K562 (cell line): ENCODE data around the gene VPS11. TPM values are rescaled to one million over a fixed set of nuclear protein-coding genes. Genes with fewer than 3 reads are reported as not detected.

Experiments
- ATAC-seq: fragments of 200-7000 bp; cut with Tn5 transposase; 3 replicates; pipeline ENCODE4 v1.9.1; 2020; ENCODE audit warnings: moderate library complexity
- BruUV-seq: library from RNA; stranded (reverse); fragments of 400-500 nt; replicated peaks from 2 replicates; lab custom pipeline; 2021; lab: Mats Ljungman, UMichigan
- CTCF ChIA-PET: fragments of 300-600 bp; formaldehyde crosslinking; extraction: SDS; loops from one replicate; lab custom pipeline; 2021; ENCODE audit warnings: low intra/inter-chr PET ratio; lab: Yijun Ruan, JAX
- POLR2A ChIA-PET: fragments of 300-600, 350-650 bp; sonication (Branson Sonifier 250); formaldehyde crosslinking; extraction: SDS; loops from one replicate; lab custom pipeline; 2021; ENCODE audit warnings: antibody characterized with exemption, inconsistent platforms; lab: Yijun Ruan, JAX
- DNase-seq, 4 experiments: peaks; one replicate each; pipeline versions ENCODE4 v3.0.0 to v3.0.0-alpha.2; 2011 to 2018; ENCODE audit warnings: low spot score in 3 of 4, mixed read lengths in 3 of 4; ENCODE audit errors: extremely low read depth in 1 of 4
- FAIRE-seq: peaks from 2 replicates; lab custom pipeline; 2011; peaks lifted over from hg19 to GRCh38; lab: Jason Lieb, UNC
- H2AFZ ChIP-seq: 2 replicates; pipeline ENCODE4 v1.6.0; 2011; ENCODE audit warnings: low read depth, low read length, control low read depth, inconsistent platforms
- H3K27ac ChIP-seq: fragments of 200-600 bp; 3 replicates; pipeline ENCODE4 v1.8.0; 2011; ENCODE audit warnings: low read depth, mild to moderate bottlenecking, control low read depth, inconsistent platforms, low read length, moderate library complexity, mixed read lengths; ENCODE audit errors: extremely low read depth
- H3K27me3 ChIP-seq, 2 experiments: fragments of 300-600 bp in 1 of 2; 2 replicates in 1 of 2; 3 replicates in 1 of 2; pipeline versions ENCODE4 v1.6.0 to v1.8.0; 2011; ENCODE audit warnings: inconsistent platforms in 2 of 2, low read length in 2 of 2, mild to moderate bottlenecking in 1 of 2, mixed read lengths in 1 of 2, moderate library complexity in 1 of 2; ENCODE audit not compliant: control insufficient read depth in 2 of 2, insufficient read depth in 2 of 2
- H3K36me3 ChIP-seq: fragments of 300-600 bp; 3 replicates; pipeline ENCODE4 v1.8.0; 2011; ENCODE audit warnings: mild to moderate bottlenecking, low read length, inconsistent platforms; ENCODE audit not compliant: control insufficient read depth, insufficient read depth
- H3K4me1 ChIP-seq, 2 experiments: fragments of 200-600 bp in 1 of 2; replicated peaks in 1 of 2; 2 replicates in 1 of 2; 3 replicates in 1 of 2; pipeline versions ENCODE4 v1.5.1 to v1.8.0; 2011; ENCODE audit warnings: inconsistent platforms in 2 of 2, low read length in 2 of 2, mild to moderate bottlenecking in 1 of 2, mixed read lengths in 1 of 2, moderate library complexity in 1 of 2; ENCODE audit not compliant: control insufficient read depth in 2 of 2, insufficient read depth in 2 of 2
- H3K4me2 ChIP-seq: 2 replicates; pipeline ENCODE4 v1.6.1; 2011; ENCODE audit warnings: low read length, control low read depth, inconsistent platforms, mixed read lengths; ENCODE audit not compliant: insufficient read depth
- H3K4me3 ChIP-seq: fragments of 200-600 bp; sonication (generic), shearing (Covaris generic); 2 replicates; pipeline ENCODE4 v1.5.1; 2016; ENCODE audit warnings: control low read depth, inconsistent platforms
- H3K79me2 ChIP-seq: fragments of 200-600 bp; 3 replicates; pipeline ENCODE4 v1.8.0; 2011; ENCODE audit warnings: low read length, inconsistent platforms; ENCODE audit not compliant: control insufficient read depth, insufficient read depth
- H3K9ac ChIP-seq, 2 experiments: 2 replicates each; pipeline versions ENCODE4 v1.6.0 to v1.6.1; 2011; ENCODE audit warnings: low read depth in 2 of 2, low read length in 2 of 2, control low read depth in 1 of 2, inconsistent platforms in 1 of 2, mild to moderate bottlenecking in 1 of 2, mixed read lengths in 1 of 2; ENCODE audit not compliant: insufficient read depth in 1 of 2
- H3K9me1 ChIP-seq: one replicate; pipeline ENCODE4 v1.6.0; 2011; ENCODE audit warnings: inconsistent platforms, mild to moderate bottlenecking, low read length, moderate library complexity; ENCODE audit not compliant: control insufficient read depth, insufficient read depth
- H3K9me3 ChIP-seq: replicated peaks from 2 replicates; pipeline ENCODE4 v1.5.1; 2011; ENCODE audit warnings: low read depth, low read length, inconsistent platforms; ENCODE audit not compliant: control insufficient read depth, insufficient read depth
- H4K20me1 ChIP-seq: replicated peaks from 2 replicates; pipeline ENCODE4 v1.6.1; 2011; ENCODE audit warnings: low read length, inconsistent platforms, mixed read lengths; ENCODE audit not compliant: control insufficient read depth, insufficient read depth
- ARNT ChIP-seq, 2 experiments: fragments of 450-650 bp; IDR thresholded peaks; 2 replicates each; pipeline ENCODE4 v1.6.1; 2016; ENCODE audit warnings: mild to moderate bottlenecking in 1 of 2
- CCNT2 ChIP-seq: IDR thresholded peaks from 2 replicates; pipeline ENCODE4 v1.6.1; 2011; ENCODE audit warnings: borderline replicate concordance, low read depth, mild to moderate bottlenecking, moderate library complexity, mixed read lengths, low read length; ENCODE audit not compliant: insufficient read length; ENCODE audit errors: extremely low read depth
- CEBPB ChIP-seq: fragments of 450-650 bp; IDR thresholded peaks from 2 replicates; pipeline ENCODE4 v1.6.1; 2016; ENCODE audit warnings: missing genetic modification characterization, missing compliant biosample characterization
- HNRNPL ChIP-seq: fragments of 200-400 bp; formaldehyde crosslinking; IDR thresholded peaks from 2 replicates; pipeline ENCODE4 v1.6.1; 2017; ENCODE audit warnings: low read depth, mild to moderate bottlenecking, low read length
- KAT2B ChIP-seq: IDR thresholded peaks from one replicate; pipeline ENCODE4 v1.6.1; 2012; ENCODE audit warnings: low read depth, mild to moderate bottlenecking, control low read depth, inconsistent platforms, low read length, moderate library complexity
- LARP7 ChIP-seq: fragments of 450-650 bp; IDR thresholded peaks from 2 replicates; pipeline ENCODE4 v1.6.1; 2016
- MITF ChIP-seq: IDR thresholded peaks from 2 replicates; pipeline ENCODE4 v1.6.1; 2014; ENCODE audit warnings: antibody characterized with exemption
- MLX ChIP-seq, 2 experiments: fragments of 450-650 bp in 1 of 2; sonication (generic) in 1 of 2; formaldehyde crosslinking; conservative IDR thresholded peaks; 2 replicates each; pipeline versions ENCODE4 v1.4.0 to v1.8.1; 2020 to 2022; ENCODE audit warnings: mild to moderate bottlenecking in 1 of 2, missing genetic modification reagents in 1 of 2
- NEUROD1 ChIP-seq: fragments of 150-350 bp; IDR thresholded peaks from 2 replicates; pipeline ENCODE4 v1.6.1; 2014; ENCODE audit warnings: borderline replicate concordance, low read length, low read depth; ENCODE audit not compliant: partially characterized antibody
- PHTF2 ChIP-seq: fragments of 250-450 bp; sonication (Bioruptor Pico); IDR thresholded peaks from 2 replicates; pipeline ENCODE4 v1.5.0; 2021; ENCODE audit warnings: mild to moderate bottlenecking
- PPARD ChIP-seq: fragments of 250-450 bp; sonication (Bioruptor Pico); IDR thresholded peaks from 2 replicates; pipeline ENCODE4 v1.8.0; 2022; ENCODE audit warnings: inconsistent platforms, mild to moderate bottlenecking, moderate library complexity
- TFAP4 ChIP-seq: sonication (generic); formaldehyde crosslinking; IDR thresholded peaks from 2 replicates; pipeline ENCODE4 v1.8.0; 2022; ENCODE audit warnings: missing genetic modification reagents, mild to moderate bottlenecking, moderate library complexity, borderline replicate concordance
- UBTF ChIP-seq, 2 experiments: IDR thresholded peaks; 2 replicates each; pipeline ENCODE4 v1.6.1; 2012; ENCODE audit warnings: improper control_type of control experiment in 2 of 2, low read depth in 2 of 2, low read length in 2 of 2, borderline replicate concordance in 1 of 2
- ZFP1 ChIP-seq: fragments of 450-650 bp; formaldehyde crosslinking; IDR thresholded peaks from 2 replicates; pipeline ENCODE4 v1.4.0; 2020; ENCODE audit warnings: mild to moderate bottlenecking, mixed read lengths
- ZNF717 ChIP-seq: fragments of 250-450 bp; sonication (Bioruptor Pico); IDR thresholded peaks from 2 replicates; pipeline ENCODE4 v1.5.0; 2021
- WGBS: fragments of 100-300 bp; shearing (Covaris generic); methylation state at CpG from one replicate; pipeline ENCODE4 v1.1.6; 2016; ENCODE audit warnings: low coverage, mixed read lengths; ENCODE audit not compliant: insufficient coverage; ENCODE audit errors: missing lambda C conversion rate; 5-methylcytosine and 5-hydroxymethylcytosine counted together
- in situ Hi-C: fragments of 300-500 bp; cut with MboI; formaldehyde crosslinking; loops from 4 replicates; pipeline ENCODE4 v1.15.0; 2018; ENCODE audit warnings: inconsistent platforms, mixed read lengths
- intact Hi-C: fragments of 100-400 bp; cut with micrococcal nuclease; formaldehyde crosslinking; loops from 2 replicates; pipeline ENCODE4 v1.14.2; 2022
- polyA plus RNA-seq, 8 experiments: library from polyadenylated mRNA; depleted of rRNA in 4 of 8; stranded (reverse) in 5 of 8; unstranded in 3 of 8; fragments of >200 nt; fragmentation: Nextera tagmentation in 2 of 8; fragmentation: Illumina TruSeq in 1 of 8; extraction: Ambion mirVana in 2 of 8; extraction: Trizol in 1 of 8; gene quantifications; 2 replicates each; pipeline versions ENCODE4 v1.2.1 to v1.2.3, GENCODE V29; 2011 to 2014; ENCODE audit warnings: inconsistent platforms in 1 of 8, missing spikeins in 1 of 8
- total RNA-seq, 7 experiments: library from RNA; depleted of rRNA in 6 of 7; stranded (reverse); fragments of >200 nt in 6 of 7; fragmentation: Illumina TruSeq in 2 of 7; extraction: Trizol in 2 of 7; gene quantifications; 2 replicates each; pipeline versions ENCODE4 v1.2.1 to v1.2.3, GENCODE V29; 2011 to 2021; ENCODE audit warnings: low replicate concordance in 1 of 7

Gene VPS11
- total and polyA plus RNA-seq, 9 of the 15 experiments (the other 6 are each of a cell fraction or from before 2014, with no cell fraction given): 14.1 to 35.5 (median 27.5) TPM

GRCh38 chr11:119106564-119107537 is 39.2 kb downstream of the VPS11 start, which contains the start of gene C2CD2L:
Gene C2CD2L, plus strand, starts transcription at chr11:119107344. Its CDS starts 398 bp downstream, at chr11:119107742.
- WGBS: 1% methylated on average over 20 of the region's 49 CpGs
- no peak for TF ChIP-seq PPARD
- TF ChIP-seq PHTF2: no peak
- 0 out of 2 replicates have a peak, but pooled peaks have one; percentile 29 for TF ChIP-seq MITF
- no peak for TF ChIP-seq ZFP1 (CRISPR knock-in tag)
- TF ChIP-seq ARNT (IDR thresholded peaks at IDR 0.05): peak in 1 of 2 experiments; percentile 75; a peak in 1 of 4 replicates
- no peak for TF ChIP-seq KAT2B
- no peak for TF ChIP-seq HNRNPL
- no peak for TF ChIP-seq LARP7
- TF ChIP-seq ZNF717: no peak
- no peak for TF ChIP-seq MLX (CRISPR knock-in tag; conservative IDR thresholded peaks at IDR 0.05)
- TF ChIP-seq TFAP4 (CRISPR knock-in tag): peak; percentile 72
- no peak for TF ChIP-seq NEUROD1
- TF ChIP-seq UBTF (IDR thresholded peaks at IDR 0.05; ENCODE audit: borderline replicate concordance in 1 of 2, low read depth in 2 of 2, low read length in 2 of 2): no peak
- peak; percentile 75 for TF ChIP-seq CEBPB (tag)
- TF ChIP-seq CCNT2: peak; percentile 72

More at GRCh38 chr11:119106564-119107537, 39.2 kb downstream of the VPS11 start, which contains the start of gene C2CD2L:
- H3K27ac ChIP-seq: peak within 1 kb of the TSS; percentile 83
- peaks cover 48% of the 10 kb centered on the region for H3K79me2 ChIP-seq
- peak within 1 kb of the TSS; percentile 99 for H3K4me2 ChIP-seq
- H3K9me1 ChIP-seq: no peaks in the 10 kb centered on the region
- in situ Hi-C loops: no loop called here
- intact Hi-C loops: loop anchor here (5.0 kb wide), 1 partner anchor 270 kb away; no protein-coding TSS in a partner anchor
- H3K9ac ChIP-seq: peak within 1 kb of the TSS; percentile 71 to 94
- FAIRE-seq: peak; percentile 78
- H2AFZ ChIP-seq: peak within 1 kb of the TSS; percentile 81
- peak; percentile 91 for ATAC-seq
- H4K20me1 ChIP-seq: peaks cover 16% of the 10 kb centered on the region
- peaks cover 39 to 44% of the 10 kb centered on the region in 2 experiments for H3K4me1 ChIP-seq
- BruUV-seq: TSS peak; percentile 69
- DNase-seq: peak; percentile 94 to 98 (median 96)
- H3K4me3 ChIP-seq: peak within 1 kb of the TSS; percentile 94
- CTCF ChIA-PET: interaction anchor here (1.0 to 1.2 kb wide), 2 partner anchors 90 to 217 kb away, joined by 3 read pairs; no protein-coding TSS in a partner anchor
- no peaks in the 10 kb centered on the region for H3K27me3 ChIP-seq
- H3K36me3 ChIP-seq: peaks cover 31% of the 10 kb centered on the region; the same call in 2 of the 3 replicates
- no peaks in the 10 kb centered on the region for H3K9me3 ChIP-seq
- POLR2A ChIA-PET: interaction anchor here (0.6 to 5.8 kb wide), 26 partner anchors 9 to 759 kb away, joined by 3 to 75 read pairs (median 4); partner anchors contain the start of genes HMBS, RPS25 and TRAPPC4
